ENCODE measurements around the gene OBSL1.

Gene OBSL1

DNA sequence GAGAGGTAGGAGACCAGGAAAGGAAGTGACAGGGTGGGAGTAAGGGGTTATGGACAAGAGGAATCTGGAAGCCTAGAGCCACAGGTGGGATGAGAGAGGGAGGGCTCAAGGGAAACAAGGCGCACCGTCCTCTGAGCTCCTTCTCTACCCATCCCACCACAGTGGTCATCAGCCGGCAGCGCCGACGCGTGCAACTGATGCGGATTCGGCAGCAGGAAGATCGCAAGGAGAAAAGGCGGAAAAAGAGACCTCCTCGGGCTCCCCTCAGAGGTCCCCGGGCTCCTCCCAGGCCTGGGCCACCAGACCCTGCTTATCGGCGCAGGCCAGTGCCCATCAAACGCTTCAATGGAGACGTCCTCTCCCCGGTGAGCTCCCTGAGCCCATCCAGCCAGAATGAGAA is 22.3 kb downstream of the OBSL1 start:
- no peak for DNase-seq (ENCODE audit: extremely low spot score)
- ChIA-PET CTCF (interaction anchor here (1.7 kb wide), 1 partner anchor 11 kb away, joined by 5 read pairs; no protein-coding TSS in a partner anchor), POLR2A (interaction anchor here (1.1 kb wide), 1 partner anchor 49 kb away, joined by 5 read pairs; the partner anchor contains the start of gene STK11IP)
- no peak for TF ChIP-seq TARDBP (IDR thresholded peaks at IDR 0.05)
- TF ChIP-seq PKNOX1 (IDR thresholded peaks at IDR 0.05) = no peak
- no peak for TF ChIP-seq BHLHE40 (IDR thresholded peaks at IDR 0.05; ENCODE audit: borderline replicate concordance)
- TF ChIP-seq FOXA1 (IDR thresholded peaks at IDR 0.05) = no peak
- no peak for TF ChIP-seq FOXK2 (IDR thresholded peaks at IDR 0.05)
- no peak for TF ChIP-seq NFRKB (IDR thresholded peaks at IDR 0.05)
- TF ChIP-seq CTBP1 (IDR thresholded peaks at IDR 0.05; ENCODE audit: borderline replicate concordance) = no peak
- no peak for TF ChIP-seq ZNF384 (IDR thresholded peaks at IDR 0.05)
- no peak for TF ChIP-seq LEF1 (IDR thresholded peaks at IDR 0.05; ENCODE audit: borderline replicate concordance)
- TF ChIP-seq ELF4 (IDR thresholded peaks at IDR 0.05) = no peak
- TF ChIP-seq HDGF (IDR thresholded peaks at IDR 0.05; ENCODE audit: borderline replicate concordance) = no peak
- no peak for TF ChIP-seq ARNT (IDR thresholded peaks at IDR 0.05)
- TF ChIP-seq L3MBTL2 (conservative IDR thresholded peaks at IDR 0.05) = no peak
- TF ChIP-seq FOXM1 (IDR thresholded peaks at IDR 0.05; ENCODE audit: borderline replicate concordance) = no peak
- no peak for TF ChIP-seq SUZ12 (IDR thresholded peaks at IDR 0.05)
- no peak for TF ChIP-seq SP1 (IDR thresholded peaks at IDR 0.05)

DNA sequence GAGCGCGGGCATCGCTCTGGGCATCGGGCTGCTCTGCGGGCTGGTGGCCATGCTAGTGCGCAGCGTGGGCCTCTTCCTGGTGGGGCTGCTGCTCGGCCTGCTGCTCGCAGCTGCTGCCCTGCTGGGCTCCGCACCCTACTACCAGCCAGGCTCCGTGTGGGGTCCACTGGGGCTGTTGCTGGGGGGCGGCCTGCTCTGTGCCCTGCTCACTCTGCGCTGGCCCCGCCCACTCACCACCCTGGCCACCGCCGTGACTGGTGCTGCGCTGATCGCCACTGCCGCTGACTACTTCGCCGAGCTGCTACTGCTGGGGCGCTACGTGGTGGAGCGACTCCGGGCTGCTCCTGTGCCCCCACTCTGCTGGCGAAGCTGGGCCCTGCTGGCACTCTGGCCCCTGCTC is 23.7 kb downstream of the OBSL1 start:
- POLR2A ChIA-PET = no interaction called here
- TF ChIP-seq ZNF384 (IDR thresholded peaks at IDR 0.05) (no peak), LEF1 (IDR thresholded peaks at IDR 0.05; ENCODE audit: borderline replicate concordance) (no peak)
- no peak for DNase-seq (ENCODE audit: extremely low spot score)
- CTCF ChIA-PET = no interaction called here

GRCh38 chr2:219545943-219546352 is 25.4 kb downstream of the OBSL1 start:
- CTCF ChIA-PET = no interaction called here
- POLR2A ChIA-PET = no interaction called here

DNA sequence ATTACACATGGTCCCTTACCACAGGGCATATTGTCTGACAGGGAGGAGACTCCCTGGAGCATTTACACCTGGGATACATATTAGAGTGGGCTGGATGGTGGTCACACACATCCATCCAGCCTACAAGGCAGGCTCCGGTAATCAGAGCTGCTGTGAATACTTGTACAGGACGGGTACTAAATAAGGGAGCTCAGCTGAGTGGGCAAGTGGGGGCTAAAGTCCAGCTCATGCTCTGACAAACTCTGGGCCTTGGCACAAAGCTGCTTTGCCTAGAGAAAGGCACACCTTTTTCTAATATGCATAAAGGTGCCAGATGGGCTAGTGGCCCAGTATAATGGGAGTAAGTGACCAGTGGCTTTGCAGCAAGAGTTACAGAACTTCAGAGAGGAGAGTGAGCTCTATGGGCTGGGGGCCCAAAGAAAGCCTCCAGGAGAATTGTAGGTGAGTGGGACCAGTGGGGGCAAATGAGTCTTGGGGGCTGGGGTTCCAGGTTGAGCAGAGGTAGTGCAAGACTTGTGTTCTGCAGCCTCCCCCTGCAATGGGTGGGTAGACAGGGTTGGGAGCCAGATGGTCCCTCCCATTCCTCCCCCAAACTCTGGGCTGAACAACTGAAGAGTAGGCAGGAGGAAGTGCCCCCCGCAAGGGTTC is 25.9 kb downstream of the OBSL1 start:
- no peak for DNase-seq (ENCODE audit: extremely low spot score)
- TF ChIP-seq FOXK2 (IDR thresholded peaks at IDR 0.05) (no peak), NFRKB (IDR thresholded peaks at IDR 0.05) (no peak), TARDBP (IDR thresholded peaks at IDR 0.05) (no peak), ELF4 (IDR thresholded peaks at IDR 0.05) (no peak), L3MBTL2 (conservative IDR thresholded peaks at IDR 0.05) (no peak), ARNT (IDR thresholded peaks at IDR 0.05) (no peak), SP1 (IDR thresholded peaks at IDR 0.05) (no peak), ZNF384 (IDR thresholded peaks at IDR 0.05) (no peak), HDGF (IDR thresholded peaks at IDR 0.05; ENCODE audit: borderline replicate concordance) (no peak), BHLHE40 (IDR thresholded peaks at IDR 0.05; ENCODE audit: borderline replicate concordance) (no peak), FOXA1 (IDR thresholded peaks at IDR 0.05) (no peak), LEF1 (IDR thresholded peaks at IDR 0.05; ENCODE audit: borderline replicate concordance) (no peak), PKNOX1 (IDR thresholded peaks at IDR 0.05) (no peak), FOXM1 (IDR thresholded peaks at IDR 0.05; ENCODE audit: borderline replicate concordance) (no peak), CTBP1 (IDR thresholded peaks at IDR 0.05; ENCODE audit: borderline replicate concordance) (no peak), SUZ12 (IDR thresholded peaks at IDR 0.05) (no peak)
- ChIA-PET CTCF (interaction anchor here (0.9 kb wide), 1 partner anchor 15 kb away, joined by 4 read pairs; no protein-coding TSS in a partner anchor), POLR2A (no interaction called here)

More at GRCh38 chr2:219545943-219546352, 25.4 kb downstream of the OBSL1 start:
- DNase-seq (ENCODE audit: extremely low spot score) = no peak
- TF ChIP-seq SUZ12 (IDR thresholded peaks at IDR 0.05) (no peak), TARDBP (IDR thresholded peaks at IDR 0.05) (no peak), ZNF384 (IDR thresholded peaks at IDR 0.05) (no peak), FOXA1 (IDR thresholded peaks at IDR 0.05) (no peak), FOXK2 (IDR thresholded peaks at IDR 0.05) (no peak), LEF1 (IDR thresholded peaks at IDR 0.05; ENCODE audit: borderline replicate concordance) (no peak), ELF4 (IDR thresholded peaks at IDR 0.05) (no peak), HDGF (IDR thresholded peaks at IDR 0.05; ENCODE audit: borderline replicate concordance) (no peak), CTBP1 (IDR thresholded peaks at IDR 0.05; ENCODE audit: borderline replicate concordance) (no peak), SP1 (IDR thresholded peaks at IDR 0.05) (no peak), FOXM1 (IDR thresholded peaks at IDR 0.05; ENCODE audit: borderline replicate concordance) (no peak), ARNT (IDR thresholded peaks at IDR 0.05) (no peak), PKNOX1 (IDR thresholded peaks at IDR 0.05) (no peak), BHLHE40 (IDR thresholded peaks at IDR 0.05; ENCODE audit: borderline replicate concordance) (no peak), L3MBTL2 (conservative IDR thresholded peaks at IDR 0.05) (no peak), NFRKB (IDR thresholded peaks at IDR 0.05) (no peak)

- DNase-seq (ENCODE audit: extremely low spot score) = no peak
- POLR2A ChIA-PET = interaction anchor here (0.5 to 1.7 kb wide), 2 partner anchors 11 to 27 kb away, joined by 3 to 8 read pairs; partner anchors contain the start of gene OBSL1
- CTCF ChIA-PET = interaction anchor here (0.7 kb wide), 1 partner anchor 47 kb away, joined by 3 read pairs; no protein-coding TSS in a partner anchor
- TF ChIP-seq NFRKB (IDR thresholded peaks at IDR 0.05) = no peak
- no peak for TF ChIP-seq HDGF (IDR thresholded peaks at IDR 0.05; ENCODE audit: borderline replicate concordance)
- no peak for TF ChIP-seq LEF1 (IDR thresholded peaks at IDR 0.05; ENCODE audit: borderline replicate concordance)
- no peak for TF ChIP-seq FOXK2 (IDR thresholded peaks at IDR 0.05)
- TF ChIP-seq SP1 (IDR thresholded peaks at IDR 0.05) = no peak
These were observed 26.8 kb downstream of the OBSL1 start for GRCh38 chr2:219544567-219544966.
